GM21423 (cell line): ENCODE results near the gene XRCC2.

Source experiments
- ATAC-seq: cut with Tn5 transposase; IDR thresholded peaks from one replicate; pipeline ENCODE4 v1.9.1; 2021; ENCODE audit warnings: mild to moderate bottlenecking, moderate library complexity; ENCODE audit not compliant: unreplicated experiment

XRCC2 gene

DNA sequence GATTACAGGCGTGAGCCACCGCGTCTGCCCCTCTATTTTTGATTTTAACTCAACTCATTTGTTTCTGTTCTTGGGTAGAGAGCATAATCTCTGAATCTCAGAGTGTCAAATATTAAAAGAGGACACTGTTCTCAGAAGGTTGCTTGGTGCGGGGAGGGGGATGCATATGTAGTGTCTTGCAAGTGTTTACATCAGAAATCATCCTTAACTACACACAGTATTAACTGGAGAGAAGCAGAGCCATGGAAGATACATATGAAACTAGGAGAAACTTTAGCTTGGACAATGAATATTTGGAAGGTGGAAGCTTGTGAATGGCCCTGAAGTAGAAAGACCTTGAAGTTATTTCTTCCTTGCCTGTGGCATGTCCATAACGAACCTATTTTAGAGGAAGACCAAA is 57.5 kb downstream of the XRCC2 start:
- no peak for ATAC-seq

DNA sequence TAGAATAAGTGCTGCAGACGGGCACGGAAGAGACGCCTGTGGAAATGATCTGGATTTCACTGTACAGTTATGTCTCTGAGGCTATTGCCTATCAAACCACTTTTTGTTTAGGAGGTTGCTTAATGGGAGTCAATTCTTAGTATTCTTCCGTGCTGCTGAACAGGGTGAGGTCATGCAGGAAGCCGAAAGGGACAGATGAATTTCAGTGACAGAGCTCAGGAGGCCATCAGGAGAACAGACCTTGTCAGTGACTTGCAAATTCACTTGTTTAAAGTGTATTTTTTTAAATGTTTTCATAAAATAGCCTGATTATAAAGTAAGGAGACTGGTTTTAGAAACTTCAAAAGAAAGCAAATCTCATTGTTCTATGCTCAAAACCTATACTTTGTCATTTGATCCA is 58.9 kb downstream of the XRCC2 start:
- no peak for ATAC-seq

DNA sequence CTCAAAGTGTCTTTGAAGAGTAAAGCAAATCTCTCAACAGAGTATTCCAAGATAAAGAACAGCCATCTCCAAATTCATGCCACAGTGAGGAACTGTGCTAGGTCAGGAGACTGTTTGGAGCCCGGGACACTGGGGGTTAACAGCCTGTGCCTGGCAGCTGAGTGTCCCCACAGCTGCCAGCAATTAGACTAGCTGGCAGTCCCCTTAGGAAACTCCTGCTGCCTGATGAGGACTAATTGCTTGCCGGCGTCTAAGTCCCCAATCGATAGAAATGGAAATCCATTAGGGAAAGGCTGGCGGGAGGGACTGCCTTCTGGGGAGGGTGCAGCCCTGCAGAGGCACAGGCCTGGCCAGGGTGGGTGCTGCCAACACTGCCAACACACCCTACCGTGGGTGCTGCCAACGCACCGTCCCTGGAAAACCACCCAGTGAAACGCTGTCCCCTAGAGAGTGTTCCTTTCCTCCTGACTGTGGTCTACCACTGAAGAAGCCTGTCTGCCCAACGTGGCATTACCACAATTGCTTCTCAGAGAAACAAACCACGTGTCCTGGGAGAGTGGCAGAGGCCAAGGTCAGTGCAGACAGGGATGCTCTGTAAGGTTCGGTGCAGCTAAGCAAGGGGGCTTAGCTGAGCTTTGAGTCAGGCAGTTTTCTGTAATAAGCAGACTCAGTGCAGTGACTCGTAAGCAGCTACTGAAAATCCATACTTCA is 60.8 kb downstream of the XRCC2 start:
- ATAC-seq: no peak

DNA sequence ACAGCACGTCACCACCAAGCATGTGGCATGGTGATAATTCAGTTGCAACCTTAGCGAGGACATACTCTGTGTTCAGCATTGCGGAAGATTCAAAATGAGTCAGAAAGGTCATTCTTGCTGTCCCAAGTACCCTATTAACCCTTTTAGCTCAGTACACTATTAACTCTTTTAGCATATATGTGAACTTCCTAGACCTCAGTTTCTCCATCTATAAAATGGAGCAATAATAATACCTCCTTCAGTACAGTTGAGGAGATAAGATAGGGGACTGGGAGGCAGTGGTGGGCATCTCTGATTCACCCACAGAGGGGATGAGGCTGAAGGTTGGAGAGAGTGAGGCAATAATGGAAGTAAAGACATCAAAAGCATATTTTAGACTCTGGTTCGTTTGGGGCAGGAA is 67.3 kb downstream of the XRCC2 start:
- ATAC-seq: no peak

DNA sequence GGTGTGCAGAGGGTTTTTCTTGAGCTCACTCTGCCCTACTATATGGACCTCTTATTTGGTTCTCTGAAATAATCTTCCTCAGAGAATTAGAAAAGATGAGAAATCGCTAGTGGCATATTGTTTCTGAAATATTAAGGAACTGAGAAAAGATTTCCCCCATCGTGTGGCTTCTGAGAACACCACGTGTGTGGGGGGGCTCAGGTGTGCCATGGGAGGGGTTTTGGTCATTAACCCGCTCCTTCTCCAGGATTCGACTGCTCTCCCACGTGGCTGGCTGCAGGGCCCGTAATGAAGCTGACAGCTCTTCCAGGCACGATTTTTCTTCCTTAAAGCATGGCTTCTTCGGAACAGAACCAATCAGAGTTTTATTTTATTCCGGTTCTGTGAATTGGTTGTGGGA is 67.7 kb downstream of the XRCC2 start:
- no peak for ATAC-seq

DNA sequence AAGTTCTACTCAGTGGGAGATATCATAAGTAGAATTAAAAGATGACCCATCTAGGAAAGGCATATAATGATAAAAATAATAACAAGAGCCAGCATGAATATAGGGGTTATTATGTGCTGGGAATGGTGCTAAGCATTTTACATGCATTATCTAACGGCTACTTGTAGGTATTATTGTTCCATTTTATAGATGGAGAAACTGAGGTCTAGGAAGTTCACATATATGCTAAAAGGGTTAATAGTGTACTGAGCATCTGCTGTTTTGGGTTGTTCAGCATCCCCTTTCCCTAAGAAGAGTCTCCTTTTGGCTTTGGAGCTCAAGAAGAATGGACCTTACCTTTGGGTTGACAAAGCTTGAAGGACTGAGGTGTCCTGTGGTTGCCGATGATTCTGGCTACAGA is 68.9 kb downstream of the XRCC2 start:
- no peak for ATAC-seq

DNA sequence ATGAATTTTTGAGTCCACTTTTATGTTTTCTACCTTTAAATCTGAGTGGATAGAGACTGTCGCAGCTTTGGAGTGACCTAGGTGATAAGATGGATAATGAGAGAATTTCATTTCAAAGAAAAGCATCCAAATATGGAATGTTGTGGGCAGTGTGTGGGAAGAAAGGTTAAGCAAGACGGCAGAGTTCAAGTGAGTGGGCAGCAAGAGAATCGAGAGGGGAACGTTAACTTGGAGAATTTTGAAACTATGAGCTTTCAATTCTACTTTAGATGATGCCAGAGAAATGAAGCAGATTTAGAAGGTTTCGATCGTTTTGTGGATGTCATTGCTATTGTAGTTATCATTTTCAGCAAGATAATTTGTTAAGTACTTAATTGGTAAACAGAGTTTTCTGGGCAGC is 73.0 kb downstream of the XRCC2 start:
- no peak for ATAC-seq

DNA sequence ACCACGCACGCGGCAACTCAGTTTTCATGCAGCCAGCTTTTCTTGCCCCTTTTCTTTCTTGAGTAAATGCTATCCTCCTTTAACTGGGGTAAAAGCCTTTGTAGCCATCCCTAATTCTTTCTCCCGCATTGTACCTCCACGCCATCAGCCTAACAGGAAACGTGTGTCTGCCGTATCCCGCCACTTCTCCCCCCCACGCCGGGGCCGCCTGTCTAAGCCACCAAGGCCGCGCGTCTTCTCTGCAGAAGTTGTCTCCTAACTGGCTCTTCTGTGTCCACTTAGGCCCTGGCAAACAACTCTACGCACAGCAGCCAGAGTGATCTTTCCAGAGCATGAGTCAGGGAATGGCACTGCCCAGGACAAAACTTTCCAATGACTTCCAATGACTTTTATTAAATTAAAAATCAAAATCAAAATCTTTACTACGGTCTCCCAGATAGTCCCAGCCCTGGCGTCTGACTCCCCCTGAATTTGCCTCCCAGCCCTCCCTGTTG is 74.6 kb downstream of the XRCC2 start:
- ATAC-seq: no peak

DNA sequence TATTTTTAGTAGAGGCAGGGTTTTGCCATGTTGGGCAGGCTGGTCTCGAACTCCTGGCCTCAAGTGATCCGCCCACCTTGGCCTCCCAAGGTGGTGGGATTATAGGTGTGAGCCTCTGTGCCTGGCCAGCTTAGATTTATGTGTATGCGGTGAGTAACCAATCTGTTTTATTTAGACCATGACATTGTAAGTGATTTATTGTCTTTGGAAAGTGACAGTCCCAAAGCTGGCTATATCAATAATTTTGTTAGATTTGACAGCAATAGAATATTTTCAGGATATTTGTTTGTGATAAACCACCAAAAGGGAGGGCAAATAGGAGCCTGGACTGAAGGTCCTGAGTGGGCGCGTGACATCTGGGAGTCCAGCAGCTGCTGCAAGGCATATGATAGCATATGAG is 75.7 kb downstream of the XRCC2 start:
- no peak for ATAC-seq

DNA sequence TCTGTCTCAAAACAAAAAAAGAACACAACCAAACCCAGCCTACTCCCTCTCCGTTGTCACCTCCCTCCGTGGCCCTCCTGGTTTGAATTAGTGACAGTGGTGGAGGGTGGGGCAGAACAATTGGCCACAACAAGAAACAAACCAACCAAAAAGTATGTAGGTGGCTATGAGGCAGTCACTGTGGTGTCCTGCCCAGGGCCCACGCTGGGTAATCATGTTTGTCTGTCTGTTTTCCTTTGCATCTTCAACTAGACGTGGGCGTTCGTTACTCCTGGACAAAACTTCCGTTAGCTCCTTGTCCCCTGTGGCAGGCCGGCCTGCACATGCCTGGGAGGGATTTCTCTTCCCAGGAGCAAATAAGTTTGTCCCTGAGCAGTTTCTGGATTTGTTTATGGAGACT is 78.4 kb downstream of the XRCC2 start:
- ATAC-seq: no peak

DNA sequence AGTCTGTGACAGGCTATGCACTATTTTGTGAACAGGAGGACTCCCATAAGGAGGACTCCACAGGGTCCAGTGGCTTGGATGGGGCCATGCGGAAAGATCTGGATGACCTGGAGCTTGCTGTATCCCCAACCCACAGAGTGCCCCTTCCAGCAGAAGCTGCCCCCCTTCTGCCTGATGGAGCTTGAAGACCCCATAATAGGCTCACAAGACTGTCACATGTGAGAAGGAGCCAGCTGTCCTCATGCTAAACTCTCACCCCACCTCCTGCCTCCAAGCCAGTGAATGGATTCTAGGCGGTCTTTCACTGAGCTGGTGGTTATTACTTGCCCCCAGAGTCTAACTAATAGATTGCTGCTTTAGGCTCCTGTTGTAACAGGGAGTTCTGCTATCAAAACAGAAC is 79.1 kb downstream of the XRCC2 start:
- no peak for ATAC-seq
